NCI-H524 (cell line): Measurements from ENCODE around the gene CAMK2D.

Experiments
- DNase-seq, 2 experiments: peaks; one replicate each; lab custom pipeline; 2025; lab: John Stamatoyannopoulos, UW

CAMK2D gene

GRCh38 chr4:113637823-113638561, 123.5 kb downstream of the CAMK2D start:
- DNase-seq: no peak

GRCh38 chr4:113637363-113637762, 124.2 kb downstream of the CAMK2D start:
- DNase-seq: no peak

DNA sequence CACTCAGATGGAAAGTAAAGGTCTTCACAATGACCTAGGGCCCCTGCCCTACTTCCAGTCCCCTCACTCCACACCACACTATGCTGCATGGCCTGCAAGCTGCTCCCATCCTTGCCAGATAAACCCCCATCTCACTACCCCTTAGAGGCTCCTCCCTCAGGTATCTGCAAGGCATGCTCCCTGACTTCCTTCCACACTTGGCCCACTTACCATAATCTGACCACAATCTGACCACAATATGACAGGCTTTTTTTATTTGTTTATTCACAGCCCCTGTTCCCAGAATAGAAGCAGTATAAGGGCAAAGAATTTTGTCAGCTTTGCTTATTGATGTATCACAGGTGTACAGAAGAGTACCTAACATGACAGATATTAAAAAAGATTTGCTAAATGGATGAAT, 124.7 kb downstream of the CAMK2D start:
- DNase-seq: no peak

- DNase-seq: no peak
Measured at GRCh38 chr4:113636438-113636818, 125.1 kb downstream of the CAMK2D start.

DNA sequence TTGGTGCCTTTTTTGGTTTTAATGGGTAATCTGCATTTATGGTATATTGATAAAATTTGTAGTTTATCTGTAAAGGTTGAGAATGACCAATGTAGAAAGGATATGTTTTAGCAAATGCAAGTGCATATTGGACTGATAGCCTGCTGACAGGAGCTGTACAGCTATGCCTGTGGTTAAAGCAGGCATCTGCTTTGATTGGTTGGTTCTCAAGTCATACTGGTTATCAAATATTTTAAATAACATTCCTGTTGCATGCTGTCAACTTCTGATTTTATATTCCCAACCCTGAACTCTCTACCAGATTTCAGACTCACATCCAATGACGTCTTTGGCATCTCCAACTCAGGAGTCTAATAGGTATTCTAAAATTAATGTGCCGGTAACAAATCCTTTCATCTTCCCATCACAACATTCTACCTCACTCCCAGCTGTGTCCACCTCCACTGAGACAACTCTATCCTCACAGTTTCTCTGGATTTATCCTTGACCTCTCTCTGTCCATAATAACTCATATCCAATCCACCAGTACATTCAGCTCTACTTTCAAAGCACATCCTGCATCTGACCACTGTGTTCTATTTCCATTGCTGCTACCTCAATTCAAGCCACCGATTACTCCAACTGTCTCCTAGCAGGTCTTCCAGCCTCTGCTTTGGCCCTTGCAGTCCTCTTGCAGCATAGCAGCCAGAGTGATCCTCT, 125.7 kb downstream of the CAMK2D start:
- DNase-seq: no peak

DNA sequence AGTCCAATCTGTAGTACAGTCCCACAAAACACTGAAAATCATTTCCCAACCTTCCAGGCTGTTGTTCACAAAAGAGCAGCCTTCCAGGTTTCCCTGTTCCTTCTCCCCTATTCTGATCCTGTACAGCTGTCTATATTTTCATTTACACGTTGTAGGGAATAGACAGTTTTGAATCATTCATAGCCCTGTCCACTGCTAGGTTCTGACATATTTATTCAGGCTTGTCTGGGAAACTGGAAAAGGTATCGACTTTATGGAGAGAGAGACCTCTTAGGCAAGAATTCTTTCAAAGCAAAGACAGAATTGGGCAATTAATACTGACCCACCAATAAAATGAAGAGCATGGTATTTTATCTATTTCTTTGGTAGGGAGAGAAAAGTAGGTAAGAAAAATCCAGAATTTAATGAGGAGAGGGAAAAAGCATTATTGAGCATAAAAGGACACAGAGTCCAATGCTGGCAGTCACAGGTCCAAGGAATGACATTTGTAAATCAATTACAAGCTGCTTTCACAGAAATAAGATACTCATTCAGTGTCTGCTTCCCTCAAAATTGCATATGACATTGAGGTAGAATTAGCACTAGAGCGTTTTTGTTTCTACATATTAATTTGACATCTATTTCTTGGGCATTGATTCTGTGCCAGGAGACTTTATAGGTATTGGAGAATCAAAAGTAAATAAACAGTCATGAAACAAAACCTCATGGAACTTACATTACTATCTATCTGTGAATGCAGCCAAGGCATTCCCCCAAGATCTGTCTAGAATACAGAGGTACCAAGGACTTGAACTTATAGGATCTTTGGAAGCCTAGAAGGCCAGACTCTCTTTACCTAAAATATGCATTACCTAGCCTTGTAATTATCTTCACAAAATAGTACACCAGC, 127.2 kb downstream of the CAMK2D start:
- DNase-seq: no peak

DNA sequence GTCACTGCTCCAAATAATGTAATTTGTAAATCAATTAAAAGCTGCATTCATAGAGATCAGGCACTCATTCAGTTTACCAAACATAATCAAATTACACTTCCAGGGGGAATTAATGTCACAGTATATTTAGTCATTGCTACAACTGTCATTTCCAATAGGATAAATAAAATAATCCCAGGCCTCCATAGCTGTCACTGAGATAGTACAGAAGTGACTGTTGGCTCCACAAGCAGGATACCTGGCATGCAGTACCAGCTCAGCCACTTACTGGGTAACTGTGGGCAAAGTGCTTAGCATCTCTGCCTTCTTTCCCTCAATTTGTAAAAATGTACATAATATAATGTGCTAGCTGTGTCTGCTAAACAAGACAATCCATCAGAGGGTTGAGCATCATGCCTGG, 128.1 kb downstream of the CAMK2D start:
- no peak for DNase-seq

- no peak for DNase-seq
Measured at GRCh38 chr4:113628711-113629110, 132.8 kb downstream of the CAMK2D start.

DNA sequence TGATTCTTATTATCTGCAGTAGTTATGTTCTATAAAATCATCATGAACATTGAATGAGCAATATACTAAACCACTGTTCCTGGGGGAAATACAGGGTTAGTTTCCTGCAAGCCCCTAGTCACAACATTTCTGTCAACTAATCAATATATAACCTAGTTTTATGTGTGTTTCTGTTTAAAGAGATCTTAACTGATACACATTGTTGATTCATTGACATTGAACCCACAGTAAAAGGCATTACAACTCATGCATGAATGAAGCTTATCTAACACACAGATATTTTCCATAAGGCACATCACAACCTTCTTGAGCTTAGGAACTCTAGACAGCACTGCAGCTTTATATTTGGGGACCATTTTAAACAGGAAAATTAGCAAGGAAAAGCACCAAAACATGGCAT, 134.2 kb downstream of the CAMK2D start:
- no peak for DNase-seq

DNA sequence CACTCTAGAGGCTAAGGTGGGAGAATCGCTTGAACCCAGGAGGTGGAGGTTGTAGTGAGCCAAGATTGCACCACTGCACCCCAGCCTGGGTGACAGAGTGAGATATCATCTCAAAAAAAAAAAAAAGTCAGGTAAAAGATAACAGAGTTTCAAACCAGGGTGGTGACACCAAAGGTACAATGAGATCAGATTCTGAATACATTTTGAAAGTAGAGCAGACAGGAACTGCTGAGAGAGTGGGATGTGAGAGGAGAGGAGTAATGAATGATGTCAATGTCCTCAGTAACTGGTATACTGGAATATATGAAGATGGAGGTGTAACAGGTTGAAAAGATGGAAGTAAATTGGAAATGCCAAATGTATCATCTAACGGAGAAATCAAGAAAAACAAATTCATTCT, 135.6 kb downstream of the CAMK2D start:
- no peak for DNase-seq

GRCh38 chr4:113623274-113623894, 138.2 kb downstream of the CAMK2D start:
- no peak for DNase-seq

GRCh38 chr4:113621633-113622032, 139.9 kb downstream of the CAMK2D start:
- DNase-seq: no peak

- no peak for DNase-seq
Measured at GRCh38 chr4:113620032-113620431, 141.5 kb downstream of the CAMK2D start.

- no peak for DNase-seq
Measured at GRCh38 chr4:113619526-113619925, 142.0 kb downstream of the CAMK2D start.

GRCh38 chr4:113618205-113618604, 143.3 kb downstream of the CAMK2D start:
- DNase-seq: peak in 1 of 2 experiments; percentile 1

GRCh38 chr4:113617195-113617594, 144.3 kb downstream of the CAMK2D start:
- no peak for DNase-seq

- no peak for DNase-seq
Measured at GRCh38 chr4:113616443-113616842, 145.1 kb downstream of the CAMK2D start.

GRCh38 chr4:113614414-113614813, 147.1 kb downstream of the CAMK2D start:
- DNase-seq: no peak

GRCh38 chr4:113613503-113613902, 148.0 kb downstream of the CAMK2D start:
- no peak for DNase-seq

DNA sequence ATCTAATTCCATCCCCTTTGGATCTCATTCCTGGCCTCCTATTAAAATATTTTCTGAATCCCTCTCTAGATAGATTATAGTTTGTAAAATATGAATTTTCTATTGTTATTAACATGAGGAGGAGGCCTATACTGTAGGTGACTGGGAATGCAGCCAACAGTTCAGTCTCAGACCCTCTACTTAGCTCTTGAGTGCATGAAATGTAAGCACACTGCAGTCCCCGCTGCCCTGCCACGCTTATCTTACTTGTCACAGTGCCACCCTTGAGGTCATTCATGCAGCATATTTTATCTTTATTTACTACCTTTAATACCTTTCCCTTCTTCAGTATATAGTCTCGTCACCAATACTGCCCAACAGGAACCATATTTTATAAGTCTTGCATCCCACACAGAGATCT, 151.0 kb downstream of the CAMK2D start:
- no peak for DNase-seq

DNA sequence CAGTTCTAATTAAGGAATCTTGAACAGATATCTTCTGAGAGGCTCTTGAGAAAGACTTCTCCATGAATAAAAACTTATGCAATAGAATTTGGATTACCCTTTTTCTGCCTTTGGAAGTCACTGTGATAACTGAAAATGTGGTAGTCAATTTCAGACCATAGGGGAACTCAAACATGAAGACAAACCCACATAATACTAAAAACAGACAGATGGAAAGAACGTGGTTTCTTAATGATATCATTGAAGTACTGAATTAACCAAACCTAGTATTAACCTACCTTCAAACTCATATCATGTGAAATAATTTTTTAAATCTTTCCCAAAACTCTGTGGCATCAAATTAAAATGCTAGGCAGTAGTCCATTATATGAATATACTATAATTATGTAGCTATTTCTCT, 153.5 kb downstream of the CAMK2D start:
- no peak for DNase-seq

DNA sequence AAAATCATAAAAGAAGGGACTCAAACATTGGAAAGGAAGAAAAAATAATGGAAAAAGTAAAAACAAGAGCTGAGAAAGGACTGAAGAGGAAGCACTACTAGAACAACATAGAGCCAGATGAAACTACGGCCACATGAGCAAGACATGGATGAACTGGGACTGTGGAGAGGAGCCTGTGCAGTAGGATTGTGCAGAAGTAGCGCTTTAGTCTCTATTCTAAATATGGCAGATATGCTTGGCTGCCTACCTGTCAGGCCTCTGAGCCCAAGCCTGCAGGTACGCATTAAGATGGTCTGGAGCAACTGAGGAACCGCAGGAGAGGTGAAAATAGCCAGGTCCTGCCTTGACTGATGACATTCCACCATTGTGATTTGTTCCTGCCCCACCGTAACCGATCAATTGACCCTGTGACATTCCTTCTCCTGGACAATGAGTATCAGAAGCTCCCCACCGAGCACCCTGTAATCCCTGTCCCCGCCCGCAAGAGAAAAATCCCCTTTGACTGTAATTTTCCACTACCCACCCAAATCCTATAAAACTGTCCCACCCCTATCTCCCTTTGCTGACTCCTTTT, 154.3 kb downstream of the CAMK2D start:
- no peak for DNase-seq
